Activated naive CD4-positive, alpha-beta T cell treated with anti-CD3 and anti-CD28 coated beads, Interleukin-2, amount 10 ng/mL, durations not matched to agents 7 days and 5 days (primary cell): ENCODE measurements around the gene CDHR1.
A peak's percentile ranks its signal among the peaks of the same experiment; 100 is the strongest.

Experiments used
- CTCF ChIA-PET: fragments of 350-600 bp; sonication (Branson Sonifier 250); formaldehyde crosslinking; loops from one replicate; lab custom pipeline; 2021; ENCODE audit warnings: antibody characterized with exemption; lab: Charles Lee
- DNase-seq: peaks from one replicate; pipeline ENCODE4 v3.0.0-alpha.2; 2020
- H3K27ac Mint-ChIP-seq: one replicate; pipeline ENCODE4 v1.8.0; 2021; ENCODE audit warnings: mild to moderate bottlenecking, moderate library complexity, mixed read lengths
- H3K27me3 Mint-ChIP-seq: one replicate; pipeline ENCODE4 v1.8.0; 2021; ENCODE audit warnings: mild to moderate bottlenecking, mixed read lengths
- H3K36me3 Mint-ChIP-seq: one replicate; pipeline ENCODE4 v1.8.0; 2021; ENCODE audit warnings: mixed read lengths
- H3K4me1 Mint-ChIP-seq: one replicate; pipeline ENCODE4 v1.8.0; 2021; ENCODE audit warnings: mixed read lengths
- H3K4me3 Mint-ChIP-seq: one replicate; pipeline ENCODE4 v1.8.0; 2021; ENCODE audit warnings: mild to moderate bottlenecking, moderate library complexity, mixed read lengths
- H3K9me3 Mint-ChIP-seq: one replicate; pipeline ENCODE4 v1.8.0; 2021; ENCODE audit warnings: mixed read lengths

Gene CDHR1

GRCh38 chr10:84213076-84213475 is 18.7 kb downstream of the CDHR1 start:
- H3K4me1 Mint-ChIP-seq: no peaks in the 10 kb centered on the region

GRCh38 chr10:84214046-84214572 is 19.8 kb downstream of the CDHR1 start:
- no peak for DNase-seq
- no peaks in the 10 kb centered on the region for H3K4me1 Mint-ChIP-seq
- CTCF ChIA-PET: interaction anchor here (0.7 to 6.7 kb wide), 12 partner anchors 9 to 323 kb away, joined by 3 to 43 read pairs (median 4); partner anchors contain the start of gene GHITM
- no peak overlapping the region for H3K4me3 Mint-ChIP-seq
- H3K9me3 Mint-ChIP-seq: no peaks in the 10 kb centered on the region
- no peak overlapping the region for H3K27ac Mint-ChIP-seq
- peaks cover 14% of the 10 kb centered on the region for H3K27me3 Mint-ChIP-seq
- H3K36me3 Mint-ChIP-seq: no peaks in the 10 kb centered on the region

More at GRCh38 chr10:84213076-84213475, 18.7 kb downstream of the CDHR1 start:
- no peak for DNase-seq
- H3K27ac Mint-ChIP-seq: no peak overlapping the region
- H3K4me3 Mint-ChIP-seq: no peak overlapping the region
- H3K36me3 Mint-ChIP-seq: no peaks in the 10 kb centered on the region
- H3K9me3 Mint-ChIP-seq: no peaks in the 10 kb centered on the region
- peaks cover 19% of the 10 kb centered on the region for H3K27me3 Mint-ChIP-seq
- CTCF ChIA-PET: interaction anchor here (1.4 to 6.7 kb wide), 4 partner anchors 8 to 297 kb away, joined by 3 to 43 read pairs (median 7); no protein-coding TSS in a partner anchor

- Mint-ChIP-seq H3K36me3 (no peaks in the 10 kb centered on the region), H3K4me3 (no peak overlapping the region), H3K27me3 (peaks cover 14% of the 10 kb centered on the region), H3K9me3 (no peaks in the 10 kb centered on the region), H3K27ac (no peak overlapping the region), H3K4me1 (no peaks in the 10 kb centered on the region)
- peak; percentile 61 for DNase-seq
- CTCF ChIA-PET: interaction anchor here (0.7 to 6.7 kb wide), 14 partner anchors 8 to 322 kb away, joined by 3 to 43 read pairs (median 4); partner anchors contain the start of gene GHITM
Observed at GRCh38 chr10:84214612-84215235, 20.4 kb downstream of the CDHR1 start.

GRCh38 chr10:84216834-84217233 is 22.5 kb downstream of the CDHR1 start:
- Mint-ChIP-seq H3K27ac (no peak overlapping the region), H3K36me3 (no peaks in the 10 kb centered on the region), H3K9me3 (no peaks in the 10 kb centered on the region), H3K27me3 (peaks cover 11% of the 10 kb centered on the region), H3K4me3 (no peak overlapping the region), H3K4me1 (no peaks in the 10 kb centered on the region)
- no peak for DNase-seq
- CTCF ChIA-PET: interaction anchor here (0.8 to 6.7 kb wide), 4 partner anchors 10 to 68 kb away, joined by 3 to 43 read pairs (median 4); no protein-coding TSS in a partner anchor

GRCh38 chr10:84217746-84218145 is 23.4 kb downstream of the CDHR1 start:
- CTCF ChIA-PET: interaction anchor here (1.4 kb wide), 2 partner anchors 12 to 39 kb away, joined by 3 read pairs; no protein-coding TSS in a partner anchor
- Mint-ChIP-seq H3K27me3 (peaks cover 18% of the 10 kb centered on the region), H3K4me3 (no peak overlapping the region), H3K27ac (no peak overlapping the region), H3K9me3 (no peaks in the 10 kb centered on the region), H3K36me3 (no peaks in the 10 kb centered on the region), H3K4me1 (no peaks in the 10 kb centered on the region)
- DNase-seq: no peak

- Mint-ChIP-seq H3K4me3 (no peak overlapping the region), H3K36me3 (no peaks in the 10 kb centered on the region), H3K27ac (no peak overlapping the region), H3K4me1 (no peaks in the 10 kb centered on the region), H3K9me3 (no peaks in the 10 kb centered on the region), H3K27me3 (peaks cover 14% of the 10 kb centered on the region)
- no peak for DNase-seq
- CTCF ChIA-PET: no interaction called here
Observed at GRCh38 chr10:84221916-84222315, 27.6 kb downstream of the CDHR1 start.

GRCh38 chr10:84224411-84225028 is 30.2 kb downstream of the CDHR1 start:
- CTCF ChIA-PET: no interaction called here
- no peaks in the 10 kb centered on the region for H3K4me1 Mint-ChIP-seq
- peak; percentile 46 for DNase-seq
- H3K36me3 Mint-ChIP-seq: no peaks in the 10 kb centered on the region
- H3K9me3 Mint-ChIP-seq: no peaks in the 10 kb centered on the region
- H3K27ac Mint-ChIP-seq: no peak overlapping the region
- no peak overlapping the region for H3K4me3 Mint-ChIP-seq
- peaks cover 13% of the 10 kb centered on the region for H3K27me3 Mint-ChIP-seq

- CTCF ChIA-PET: no interaction called here
- no peaks in the 10 kb centered on the region for H3K36me3 Mint-ChIP-seq
- no peak within 1 kb of the TSS for H3K4me3 Mint-ChIP-seq
- no peaks in the 10 kb centered on the region for H3K4me1 Mint-ChIP-seq
- no peaks in the 10 kb centered on the region for H3K9me3 Mint-ChIP-seq
- no peak for DNase-seq
- peaks cover 13% of the 10 kb centered on the region for H3K27me3 Mint-ChIP-seq
- H3K27ac Mint-ChIP-seq: no peak within 1 kb of the TSS
Observed at GRCh38 chr10:84225427-84226173, 31.3 kb downstream of the CDHR1 start, which contains the start of gene LRIT2. Gene LRIT2 (minus strand): TSS chr10:84225544. CDS start chr10:84225520, 24 bp downstream.

- CTCF ChIA-PET: interaction anchor here (0.7 kb wide), 1 partner anchor 10 kb away, joined by 3 read pairs; no protein-coding TSS in a partner anchor
- no peak overlapping the region for H3K4me3 Mint-ChIP-seq
- H3K4me1 Mint-ChIP-seq: no peaks in the 10 kb centered on the region
Observed at GRCh38 chr10:84226616-84227015, 32.3 kb downstream of the CDHR1 start.

GRCh38 chr10:84227810-84228209 is 33.5 kb downstream of the CDHR1 start:
- Mint-ChIP-seq H3K4me1 (no peaks in the 10 kb centered on the region), H3K27me3 (peaks cover 20% of the 10 kb centered on the region), H3K9me3 (no peaks in the 10 kb centered on the region), H3K36me3 (no peaks in the 10 kb centered on the region), H3K27ac (no peak overlapping the region), H3K4me3 (no peak overlapping the region)
- CTCF ChIA-PET: no interaction called here
- no peak for DNase-seq

More at GRCh38 chr10:84226616-84227015, 32.3 kb downstream of the CDHR1 start:
- Mint-ChIP-seq H3K27me3 (peaks cover 17% of the 10 kb centered on the region), H3K36me3 (no peaks in the 10 kb centered on the region), H3K9me3 (no peaks in the 10 kb centered on the region), H3K27ac (no peak overlapping the region)
- no peak for DNase-seq

- H3K4me3 Mint-ChIP-seq: no peak overlapping the region
- H3K27ac Mint-ChIP-seq: no peak overlapping the region
- DNase-seq: no peak
- CTCF ChIA-PET: no interaction called here
- H3K36me3 Mint-ChIP-seq: no peaks in the 10 kb centered on the region
- peaks cover 26% of the 10 kb centered on the region for H3K27me3 Mint-ChIP-seq
- H3K9me3 Mint-ChIP-seq: no peaks in the 10 kb centered on the region
- no peaks in the 10 kb centered on the region for H3K4me1 Mint-ChIP-seq
Observed at GRCh38 chr10:84230359-84230758, 36.0 kb downstream of the CDHR1 start.

GRCh38 chr10:84232376-84232775 is 38.0 kb downstream of the CDHR1 start:
- no peaks in the 10 kb centered on the region for H3K9me3 Mint-ChIP-seq
- no peak for DNase-seq
- CTCF ChIA-PET: no interaction called here
- H3K4me1 Mint-ChIP-seq: no peaks in the 10 kb centered on the region
- H3K4me3 Mint-ChIP-seq: no peak overlapping the region
- H3K27me3 Mint-ChIP-seq: peaks cover 30% of the 10 kb centered on the region
- H3K27ac Mint-ChIP-seq: no peak overlapping the region
- H3K36me3 Mint-ChIP-seq: no peaks in the 10 kb centered on the region

- Mint-ChIP-seq H3K27me3 (peaks cover 30% of the 10 kb centered on the region), H3K4me1 (no peaks in the 10 kb centered on the region), H3K27ac (no peak overlapping the region), H3K4me3 (no peak overlapping the region), H3K9me3 (no peaks in the 10 kb centered on the region), H3K36me3 (no peaks in the 10 kb centered on the region)
- CTCF ChIA-PET: interaction anchor here (0.7 kb wide), 2 partner anchors 20 to 23 kb away, joined by 3 read pairs; no protein-coding TSS in a partner anchor
- DNase-seq: no peak
Observed at GRCh38 chr10:84233940-84234339, 39.6 kb downstream of the CDHR1 start.

- CTCF ChIA-PET: no interaction called here
- Mint-ChIP-seq H3K36me3 (no peaks in the 10 kb centered on the region), H3K27me3 (peaks cover 30% of the 10 kb centered on the region), H3K27ac (no peak overlapping the region), H3K9me3 (no peaks in the 10 kb centered on the region), H3K4me1 (no peaks in the 10 kb centered on the region), H3K4me3 (no peak overlapping the region)
- DNase-seq: no peak
Observed at GRCh38 chr10:84234479-84234878, 40.1 kb downstream of the CDHR1 start.
